Measurements from ENCODE around the gene AARS2. TPM values are rescaled to one million over a fixed set of nuclear protein-coding genes. Genes with fewer than 3 reads are reported as not detected.

Gene AARS2
- 10 to 100 TPM; 12.5 to 21.1 (median 15.9) TPM for total RNA-seq
- long read RNA-seq, donor 1, transcript AARS2-201 (22 exons, 3,854 nt): major isoform, 18 of 25 reads
- long read RNA-seq, donor 1, partial matches to known transcripts: 4 of 25 reads
- long read RNA-seq, donor 1, other reads (novel, unspliced or antisense): 3 of 25 reads
- long read RNA-seq, donor 2, partial matches to known transcripts: 0 of 3 reads
- long read RNA-seq, donor 2, other reads (novel, unspliced or antisense): 1 of 3 reads

DNA sequence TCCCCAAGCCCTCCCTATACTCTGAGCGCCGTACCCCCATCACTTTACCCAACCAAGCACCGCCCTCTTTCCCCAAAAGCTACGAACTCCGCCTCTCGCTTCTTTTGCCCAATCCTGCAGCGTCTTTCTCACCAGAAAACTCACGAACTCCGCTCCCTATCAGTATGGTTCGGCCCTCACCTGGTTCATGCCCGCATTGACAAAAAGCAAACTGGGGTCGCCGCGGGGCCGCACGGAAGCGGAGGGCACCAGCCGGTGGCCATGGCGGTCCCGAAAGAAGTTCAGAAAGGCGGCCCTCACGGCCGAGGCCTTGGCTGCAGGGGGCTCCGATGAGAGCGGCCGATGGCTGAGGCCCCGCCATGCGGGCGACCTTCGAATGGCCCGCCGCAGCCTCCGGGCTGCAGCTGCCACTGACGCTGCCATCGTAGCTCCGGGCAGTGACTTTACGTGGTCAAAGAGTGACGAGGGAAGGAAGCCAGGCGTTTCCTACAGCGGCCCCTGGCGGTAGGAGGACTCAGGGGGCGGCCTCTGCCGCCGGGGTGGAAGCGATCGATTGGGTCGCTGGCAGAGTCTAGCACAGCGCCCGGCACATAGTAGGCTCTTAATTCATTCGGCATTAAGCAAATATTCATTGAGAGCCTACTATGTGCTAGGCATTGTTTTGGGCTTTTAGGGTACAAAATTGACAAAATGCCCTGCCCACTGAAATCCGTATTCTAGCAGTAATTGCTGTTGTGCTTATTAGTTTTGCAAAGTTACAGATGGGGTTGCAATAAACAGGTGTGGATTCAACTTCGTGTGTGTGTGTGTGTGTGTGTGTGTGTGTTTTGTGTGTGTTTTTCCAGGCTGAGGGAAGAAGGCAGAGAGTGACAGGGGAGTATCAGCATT, at the start of gene AARS2:
TSS of gene AARS2 (minus strand) at position 447 of the 888 bp plus-strand sequence. CDS start at position 423, 24 bp downstream.
- TF ChIP-seq, protein P1, sequence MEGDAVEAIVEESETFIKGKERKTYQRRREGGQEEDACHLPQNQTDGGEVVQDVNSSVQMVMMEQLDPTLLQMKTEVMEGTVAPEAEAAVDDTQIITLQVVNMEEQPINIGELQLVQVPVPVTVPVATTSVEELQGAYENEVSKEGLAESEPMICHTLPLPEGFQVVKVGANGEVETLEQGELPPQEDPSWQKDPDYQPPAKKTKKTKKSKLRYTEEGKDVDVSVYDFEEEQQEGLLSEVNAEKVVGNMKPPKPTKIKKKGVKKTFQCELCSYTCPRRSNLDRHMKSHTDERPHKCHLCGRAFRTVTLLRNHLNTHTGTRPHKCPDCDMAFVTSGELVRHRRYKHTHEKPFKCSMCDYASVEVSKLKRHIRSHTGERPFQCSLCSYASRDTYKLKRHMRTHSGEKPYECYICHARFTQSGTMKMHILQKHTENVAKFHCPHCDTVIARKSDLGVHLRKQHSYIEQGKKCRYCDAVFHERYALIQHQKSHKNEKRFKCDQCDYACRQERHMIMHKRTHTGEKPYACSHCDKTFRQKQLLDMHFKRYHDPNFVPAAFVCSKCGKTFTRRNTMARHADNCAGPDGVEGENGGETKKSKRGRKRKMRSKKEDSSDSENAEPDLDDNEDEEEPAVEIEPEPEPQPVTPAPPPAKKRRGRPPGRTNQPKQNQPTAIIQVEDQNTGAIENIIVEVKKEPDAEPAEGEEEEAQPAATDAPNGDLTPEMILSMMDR (IDR thresholded peaks at IDR 0.05): peak; percentile 97
- intact Hi-C loops (cut with DNase I, micrococcal nuclease): no loop called here
- H3K4me3 ChIP-seq: peak within 1 kb of the TSS; percentile 81
- peaks cover 13% of the 10 kb centered on the region for H3K4me1 ChIP-seq (ENCODE audit: low read depth)
- peak; percentile 90 to 92 (median 92) for DNase-seq
- ATAC-seq: peak; percentile 99
- no peaks in the 10 kb centered on the region for H3K9me3 ChIP-seq
- no peaks in the 10 kb centered on the region for H3K36me3 ChIP-seq (ENCODE audit: low read depth)

DNA sequence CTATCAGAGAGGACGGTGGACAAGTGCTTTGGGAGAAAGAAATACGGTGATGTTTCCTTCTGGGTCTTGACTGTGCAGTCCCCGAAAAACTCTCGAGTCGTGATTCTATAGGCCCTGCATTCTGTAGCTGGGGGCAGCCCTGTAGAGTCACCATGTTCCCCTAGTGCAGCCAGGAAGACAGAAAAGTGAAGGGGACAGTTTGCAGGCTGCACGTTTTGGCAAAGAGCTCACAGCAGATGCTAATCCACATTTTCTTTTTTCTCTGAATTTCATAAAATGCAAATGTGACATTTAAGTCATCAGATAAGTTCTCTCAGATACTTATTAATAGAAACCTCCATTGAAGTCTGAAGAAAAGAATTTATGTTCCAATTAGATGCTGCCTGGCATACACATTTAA, 48.8 kb upstream of the AARS2 start:
- Histone ChIP-seq H3K4me1 (ENCODE audit: low read depth) (no peaks in the 10 kb centered on the region), H3K9me3 (no peaks in the 10 kb centered on the region), H3K4me3 (no peak overlapping the region), H3K36me3 (ENCODE audit: low read depth) (no peaks in the 10 kb centered on the region)
- no peak for DNase-seq
- ATAC-seq: no peak
- TF ChIP-seq, protein P1 (IDR thresholded peaks at IDR 0.05): no peak
- intact Hi-C loops (cut with DNase I, micrococcal nuclease): no loop called here

DNA sequence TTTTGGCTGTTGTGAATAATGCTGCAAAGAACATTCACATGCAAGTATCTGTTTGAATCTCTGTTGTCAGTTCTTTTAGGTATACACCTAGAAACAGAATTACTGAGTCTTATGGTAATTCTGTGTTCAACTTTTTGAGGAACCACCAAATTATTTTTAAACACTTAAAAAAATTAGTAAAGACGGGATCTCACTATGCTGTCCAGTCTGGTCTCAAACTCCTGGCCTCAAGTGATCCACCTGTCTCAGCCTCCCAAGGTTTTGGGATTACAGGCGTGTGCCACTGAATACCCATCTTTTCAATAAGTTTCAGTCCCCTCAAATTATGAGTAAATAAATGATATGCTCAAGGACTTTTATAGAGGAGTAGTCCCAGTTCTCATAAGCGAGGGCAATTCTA, 46.8 kb upstream of the AARS2 start:
- DNase-seq (no peak), ATAC-seq (no peak)
- Histone ChIP-seq H3K36me3 (ENCODE audit: low read depth) (no peaks in the 10 kb centered on the region), H3K9me3 (no peaks in the 10 kb centered on the region), H3K4me3 (no peak overlapping the region), H3K4me1 (ENCODE audit: low read depth) (no peaks in the 10 kb centered on the region)
- TF ChIP-seq, protein P1 (IDR thresholded peaks at IDR 0.05): no peak
- intact Hi-C loops (cut with DNase I, micrococcal nuclease): no loop called here

DNA sequence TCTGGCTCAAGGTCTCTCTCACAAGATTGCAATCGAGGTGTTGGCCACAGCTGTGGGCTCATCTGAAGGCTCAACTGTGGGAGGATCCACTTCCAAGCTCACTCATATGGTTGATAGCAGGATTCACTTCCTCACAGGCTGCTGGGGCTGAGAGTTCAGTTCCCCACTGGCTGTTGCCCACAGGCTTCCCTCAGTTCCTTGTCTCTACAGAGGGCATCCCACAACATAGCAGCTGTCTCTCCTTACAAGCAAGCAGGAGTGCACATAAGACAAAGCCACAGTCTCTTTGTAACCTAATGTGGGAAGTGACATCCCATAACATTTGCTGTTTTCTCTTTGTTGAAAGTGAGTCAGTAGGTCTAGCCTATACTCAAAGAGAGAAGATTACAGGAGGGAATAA, 43.3 kb upstream of the AARS2 start:
- TF ChIP-seq, protein P1 (IDR thresholded peaks at IDR 0.05): no peak
- no peak overlapping the region for H3K4me3 ChIP-seq
- DNase-seq (no peak), ATAC-seq (no peak)
- no peaks in the 10 kb centered on the region for H3K36me3 ChIP-seq (ENCODE audit: low read depth)
- H3K9me3 ChIP-seq: no peaks in the 10 kb centered on the region
- intact Hi-C loops (cut with DNase I, micrococcal nuclease): no loop called here
- no peaks in the 10 kb centered on the region for H3K4me1 ChIP-seq (ENCODE audit: low read depth)

DNA sequence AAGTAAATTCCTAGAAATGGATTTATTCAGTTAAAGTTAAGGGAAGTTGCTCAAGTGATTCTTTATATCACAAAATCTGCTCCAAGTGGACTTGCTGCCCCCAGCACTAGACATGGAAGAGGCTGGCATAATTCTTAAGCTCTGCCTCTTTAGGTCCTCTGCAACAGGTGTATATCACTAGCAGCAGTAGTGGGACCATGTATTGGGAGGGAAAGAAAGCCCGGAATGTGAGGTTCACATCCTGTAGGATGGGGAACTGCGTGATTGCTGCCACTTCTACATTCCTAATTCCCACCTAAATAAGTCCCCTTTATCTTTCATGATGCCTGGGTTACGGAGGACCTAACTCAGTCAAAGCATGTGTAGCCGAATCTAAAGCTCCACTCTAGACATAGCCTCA, 42.5 kb upstream of the AARS2 start:
- intact Hi-C loops (cut with DNase I, micrococcal nuclease): no loop called here
- TF ChIP-seq, protein P1 (IDR thresholded peaks at IDR 0.05): no peak
- Histone ChIP-seq H3K4me1 (ENCODE audit: low read depth) (no peaks in the 10 kb centered on the region), H3K4me3 (no peak overlapping the region), H3K36me3 (ENCODE audit: low read depth) (no peaks in the 10 kb centered on the region), H3K9me3 (no peaks in the 10 kb centered on the region)
- ATAC-seq (no peak), DNase-seq (no peak)

Data from mucosa of descending colon (tissue), 3 donors.